ENCODE results near the gene OSBPL7. TPM values are rescaled to one million over a fixed set of nuclear protein-coding genes. Genes with fewer than 3 reads are reported as not detected.

The OSBPL7 gene
- total RNA-seq, 1 donor from 2014 or later: 18.6 TPM

DNA sequence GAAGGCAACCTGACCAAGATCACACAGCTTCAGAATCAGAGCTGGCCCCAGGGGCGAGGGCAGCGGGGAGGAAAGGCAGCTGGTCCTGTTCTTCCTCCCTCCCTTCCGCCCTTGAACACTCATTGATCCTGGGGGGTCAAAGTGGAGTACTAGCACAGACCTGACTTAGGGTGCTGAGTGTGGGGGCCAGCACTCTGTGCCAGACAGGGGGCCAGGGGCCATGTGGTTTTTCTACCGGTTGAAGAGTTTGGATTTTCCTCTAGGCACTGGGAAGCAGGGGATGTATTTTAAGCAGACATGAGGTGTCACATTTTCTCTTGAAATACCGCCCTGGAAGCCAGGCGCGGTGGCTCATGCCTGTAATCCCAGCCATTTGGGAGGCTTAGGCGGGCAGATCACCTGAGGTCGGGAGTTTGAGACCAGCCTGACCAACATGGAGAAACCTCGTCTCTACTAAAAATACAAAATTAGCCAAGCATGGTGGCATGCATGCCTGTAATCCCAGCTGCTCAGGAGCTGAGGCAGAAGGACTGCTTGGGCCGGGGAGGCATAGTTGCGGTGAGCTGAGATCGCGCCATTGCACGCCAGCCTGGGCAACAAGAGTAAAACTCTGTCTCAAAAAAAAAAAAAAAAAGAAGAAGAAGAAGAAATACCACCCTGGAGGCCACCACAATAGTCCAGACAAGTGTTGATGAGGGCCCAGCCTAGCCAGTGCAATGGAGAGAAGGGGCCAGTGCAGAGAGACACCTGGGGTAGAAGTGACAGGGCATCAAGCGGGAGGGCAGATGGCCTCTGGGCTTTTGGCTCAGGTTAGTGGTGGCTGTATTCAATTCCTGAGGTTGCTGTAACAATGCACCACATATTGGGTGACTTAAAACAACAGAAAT, 15.3 kb downstream of the OSBPL7 start:
- intact Hi-C loops (cut with micrococcal nuclease): no loop called here
- DNase-seq (ENCODE audit: low spot score): no peak
- no peak overlapping the region for H3K27ac Mint-ChIP-seq
- H3K9me3 Mint-ChIP-seq: no peaks in the 10 kb centered on the region
- H3K27me3 Mint-ChIP-seq (ENCODE audit: insufficient read depth): peaks cover 2% of the 10 kb centered on the region
- peaks cover 18% of the 10 kb centered on the region for H3K36me3 Mint-ChIP-seq (ENCODE audit: low read depth)
- peaks cover 20% of the 10 kb centered on the region for H3K4me1 Mint-ChIP-seq (ENCODE audit: low read depth)
- H3K4me3 Mint-ChIP-seq: no peak overlapping the region

- H3K36me3 Mint-ChIP-seq (ENCODE audit: low read depth): peaks cover 14% of the 10 kb centered on the region
- intact Hi-C loops (cut with micrococcal nuclease): no loop called here
- peaks cover 6% of the 10 kb centered on the region for H3K4me1 Mint-ChIP-seq (ENCODE audit: low read depth)
- no peak for DNase-seq (ENCODE audit: low spot score)
- H3K27me3 Mint-ChIP-seq (ENCODE audit: insufficient read depth): peaks cover 3% of the 10 kb centered on the region
- no peaks in the 10 kb centered on the region for H3K9me3 Mint-ChIP-seq
- H3K4me3 Mint-ChIP-seq: no peak overlapping the region
- no peak overlapping the region for H3K27ac Mint-ChIP-seq
These were observed 17.1 kb downstream of the OSBPL7 start for GRCh38 chr17:47804461-47804860.

GRCh38 chr17:47803751-47804150, 17.8 kb downstream of the OSBPL7 start:
- Mint-ChIP-seq H3K27me3 (ENCODE audit: insufficient read depth) (peaks cover 3% of the 10 kb centered on the region), H3K27ac (no peak overlapping the region), H3K36me3 (ENCODE audit: low read depth) (peaks cover 14% of the 10 kb centered on the region), H3K4me1 (ENCODE audit: low read depth) (peaks cover 6% of the 10 kb centered on the region), H3K4me3 (no peak overlapping the region), H3K9me3 (no peaks in the 10 kb centered on the region)
- intact Hi-C loops (cut with micrococcal nuclease): no loop called here
- no peak for DNase-seq (ENCODE audit: low spot score)

DNA sequence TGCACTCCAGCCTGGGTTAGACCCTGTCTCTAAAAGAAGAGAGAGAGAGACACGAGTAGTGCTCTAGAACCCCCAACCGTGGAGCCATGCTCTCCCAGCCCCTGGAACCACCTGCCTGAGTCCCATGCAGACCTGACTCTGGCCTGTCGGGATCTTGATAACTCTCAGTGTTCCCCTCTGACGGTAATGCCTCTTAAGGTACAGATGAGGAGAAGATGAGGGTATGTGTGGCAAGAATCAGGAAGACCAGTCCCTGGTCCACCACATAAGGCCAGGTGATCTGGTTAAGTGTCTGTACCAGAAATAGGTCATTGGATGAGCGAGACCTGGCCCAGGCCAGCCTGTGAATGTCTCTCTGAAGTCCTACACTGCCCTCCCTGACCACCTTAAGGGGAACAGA, 18.4 kb downstream of the OSBPL7 start:
- Mint-ChIP-seq H3K4me3 (no peak overlapping the region), H3K27ac (no peak overlapping the region), H3K27me3 (ENCODE audit: insufficient read depth) (peaks cover 5% of the 10 kb centered on the region), H3K9me3 (no peaks in the 10 kb centered on the region), H3K4me1 (ENCODE audit: low read depth) (peaks cover 6% of the 10 kb centered on the region), H3K36me3 (ENCODE audit: low read depth) (peaks cover 10% of the 10 kb centered on the region)
- DNase-seq (ENCODE audit: low spot score): no peak
- intact Hi-C loops (cut with micrococcal nuclease): no loop called here

- Mint-ChIP-seq H3K27ac (no peak overlapping the region), H3K9me3 (no peaks in the 10 kb centered on the region), H3K27me3 (ENCODE audit: insufficient read depth) (peaks cover 7% of the 10 kb centered on the region), H3K36me3 (ENCODE audit: low read depth) (peaks cover 8% of the 10 kb centered on the region), H3K4me1 (ENCODE audit: low read depth) (peaks cover 6% of the 10 kb centered on the region), H3K4me3 (no peak overlapping the region)
- DNase-seq (ENCODE audit: low spot score): peak; percentile 33
- intact Hi-C loops (cut with micrococcal nuclease): loop anchor here (1.0 kb wide), 3 partner anchors 26 to 138 kb away; no protein-coding TSS in a partner anchor
These were observed 19.1 kb downstream of the OSBPL7 start for GRCh38 chr17:47802341-47803022.

DNA sequence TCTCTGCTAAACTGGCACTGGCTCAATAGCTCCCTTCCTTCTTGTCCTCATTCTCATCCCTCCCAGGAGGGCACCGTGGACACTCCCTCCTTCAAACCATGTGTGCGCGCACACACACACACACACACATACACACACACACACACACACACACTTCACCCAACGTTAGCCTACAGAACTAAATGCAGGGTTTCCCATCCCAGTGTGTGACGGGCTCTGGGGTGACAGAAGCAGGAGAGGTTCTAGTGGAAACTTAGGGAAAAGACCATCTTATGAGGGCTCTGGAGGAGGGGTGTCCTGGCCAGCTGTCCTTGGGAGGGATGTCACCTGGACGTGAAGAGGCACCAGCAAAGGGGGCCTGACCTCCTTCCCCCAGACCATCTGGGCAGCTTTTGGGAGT, 19.7 kb downstream of the OSBPL7 start:
- DNase-seq (ENCODE audit: low spot score): no peak
- H3K9me3 Mint-ChIP-seq: no peaks in the 10 kb centered on the region
- H3K36me3 Mint-ChIP-seq (ENCODE audit: low read depth): peaks cover 4% of the 10 kb centered on the region
- peaks cover 7% of the 10 kb centered on the region for H3K27me3 Mint-ChIP-seq (ENCODE audit: insufficient read depth)
- H3K27ac Mint-ChIP-seq: no peak overlapping the region
- H3K4me3 Mint-ChIP-seq: no peak overlapping the region
- intact Hi-C loops (cut with micrococcal nuclease): loop anchor here (1.0 kb wide), 3 partner anchors 26 to 138 kb away; no protein-coding TSS in a partner anchor
- peaks cover 6% of the 10 kb centered on the region for H3K4me1 Mint-ChIP-seq (ENCODE audit: low read depth)

- Mint-ChIP-seq H3K4me3 (no peak overlapping the region), H3K9me3 (no peaks in the 10 kb centered on the region), H3K27ac (no peak overlapping the region), H3K36me3 (ENCODE audit: low read depth) (no peaks in the 10 kb centered on the region), H3K4me1 (ENCODE audit: low read depth) (peaks cover 6% of the 10 kb centered on the region), H3K27me3 (ENCODE audit: insufficient read depth) (peaks cover 7% of the 10 kb centered on the region)
- intact Hi-C loops (cut with micrococcal nuclease): no loop called here
- no peak for DNase-seq (ENCODE audit: low spot score)
These were observed 20.3 kb downstream of the OSBPL7 start for GRCh38 chr17:47801176-47801765.

- no peak overlapping the region for H3K27ac Mint-ChIP-seq
- intact Hi-C loops (cut with micrococcal nuclease): no loop called here
- no peak for DNase-seq (ENCODE audit: low spot score)
- H3K4me3 Mint-ChIP-seq: no peak overlapping the region
- H3K4me1 Mint-ChIP-seq (ENCODE audit: low read depth): peaks cover 6% of the 10 kb centered on the region
- H3K9me3 Mint-ChIP-seq: no peaks in the 10 kb centered on the region
- H3K27me3 Mint-ChIP-seq (ENCODE audit: insufficient read depth): peaks cover 7% of the 10 kb centered on the region
- no peaks in the 10 kb centered on the region for H3K36me3 Mint-ChIP-seq (ENCODE audit: low read depth)
These were observed 20.9 kb downstream of the OSBPL7 start for GRCh38 chr17:47800686-47801085.

GRCh38 chr17:47797797-47798196, 23.8 kb downstream of the OSBPL7 start:
- no peaks in the 10 kb centered on the region for H3K36me3 Mint-ChIP-seq (ENCODE audit: low read depth)
- H3K9me3 Mint-ChIP-seq: no peaks in the 10 kb centered on the region
- no peak overlapping the region for H3K27ac Mint-ChIP-seq
- H3K27me3 Mint-ChIP-seq (ENCODE audit: insufficient read depth): peaks cover 23% of the 10 kb centered on the region
- intact Hi-C loops (cut with micrococcal nuclease): no loop called here
- DNase-seq (ENCODE audit: low spot score): no peak
- peaks cover 6% of the 10 kb centered on the region for H3K4me1 Mint-ChIP-seq (ENCODE audit: low read depth)
- H3K4me3 Mint-ChIP-seq: no peak overlapping the region

- no peak overlapping the region for H3K4me3 Mint-ChIP-seq
- intact Hi-C loops (cut with micrococcal nuclease): loop anchor here (5.0 kb wide), 1 partner anchor 51 kb away; no protein-coding TSS in a partner anchor
- no peak for DNase-seq (ENCODE audit: low spot score)
These were observed 28.6 kb downstream of the OSBPL7 start for GRCh38 chr17:47792979-47793378.

GRCh38 chr17:47792457-47792856, 29.1 kb downstream of the OSBPL7 start:
- no peak overlapping the region for H3K4me3 Mint-ChIP-seq
- no peak for DNase-seq (ENCODE audit: low spot score)
- H3K27ac Mint-ChIP-seq: no peak overlapping the region
- peaks cover 56% of the 10 kb centered on the region for H3K27me3 Mint-ChIP-seq (ENCODE audit: insufficient read depth)
- no peaks in the 10 kb centered on the region for H3K4me1 Mint-ChIP-seq (ENCODE audit: low read depth)
- intact Hi-C loops (cut with micrococcal nuclease): loop anchor here (5.0 kb wide), 1 partner anchor 50 kb away; no protein-coding TSS in a partner anchor
- H3K36me3 Mint-ChIP-seq (ENCODE audit: low read depth): no peaks in the 10 kb centered on the region
- H3K9me3 Mint-ChIP-seq: no peaks in the 10 kb centered on the region

More at GRCh38 chr17:47792979-47793378, 28.6 kb downstream of the OSBPL7 start:
- no peaks in the 10 kb centered on the region for H3K4me1 Mint-ChIP-seq (ENCODE audit: low read depth)
- H3K27ac Mint-ChIP-seq: no peak overlapping the region
- H3K9me3 Mint-ChIP-seq: no peaks in the 10 kb centered on the region
- peaks cover 53% of the 10 kb centered on the region for H3K27me3 Mint-ChIP-seq (ENCODE audit: insufficient read depth)
- H3K36me3 Mint-ChIP-seq (ENCODE audit: low read depth): no peaks in the 10 kb centered on the region

- intact Hi-C loops (cut with micrococcal nuclease): loop anchor here (5.0 kb wide), 1 partner anchor 49 kb away; no protein-coding TSS in a partner anchor
- DNase-seq (ENCODE audit: low spot score): no peak
- no peaks in the 10 kb centered on the region for H3K9me3 Mint-ChIP-seq
- H3K4me3 Mint-ChIP-seq: peak overlapping the region; percentile 32
- peaks cover 63% of the 10 kb centered on the region for H3K27me3 Mint-ChIP-seq (ENCODE audit: insufficient read depth)
- H3K4me1 Mint-ChIP-seq (ENCODE audit: low read depth): no peaks in the 10 kb centered on the region
- H3K36me3 Mint-ChIP-seq (ENCODE audit: low read depth): no peaks in the 10 kb centered on the region
- no peak overlapping the region for H3K27ac Mint-ChIP-seq
These were observed 30.6 kb downstream of the OSBPL7 start for GRCh38 chr17:47791025-47791424.

Measured in activated T-helper 1 cell treated with anti-CD3 and anti-CD28 coated beads, Interleukin-12 subunit alpha, Interleukin-12 subunit beta, Interleukin-2, Interleukin-4 antibody, amounts not matched to agents 30 ng/mL and 10 ng/mL and 1 ng/mL, durations not matched to agents 14 hours and 24 hours and 36 hours (primary cell).